Fibroblast of skin of scalp (primary cell): ENCODE measurements around the gene ALG3.

ENCODE experiments used
- DNase-seq: peaks from one replicate; pipeline ENCODE4 v3.0.0-alpha.2; 2013

ALG3 gene

DNA sequence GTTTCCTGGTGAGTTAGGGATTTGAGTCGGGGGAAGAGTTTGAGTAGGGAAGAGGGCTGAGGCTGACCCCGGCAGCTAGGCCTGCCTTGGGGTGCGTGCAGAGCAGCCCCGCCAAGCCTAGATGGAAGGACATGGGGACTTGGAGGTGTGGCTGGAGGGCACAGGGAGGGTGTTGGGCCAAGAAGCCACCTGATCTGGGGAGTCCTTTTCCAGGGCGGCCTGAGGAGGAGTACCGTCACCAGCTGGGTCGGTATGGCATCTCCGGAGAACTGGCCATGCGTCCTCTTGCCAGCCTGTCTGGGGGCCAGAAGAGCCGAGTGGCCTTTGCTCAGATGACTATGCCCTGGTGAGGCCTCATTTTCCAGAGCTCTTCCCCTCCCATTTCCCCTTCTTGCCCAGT lies 55.9 kb downstream of the ALG3 start:
- DNase-seq = no peak
